ENCODE measurements around the gene GAS1.

- TF ChIP-seq, protein P1, sequence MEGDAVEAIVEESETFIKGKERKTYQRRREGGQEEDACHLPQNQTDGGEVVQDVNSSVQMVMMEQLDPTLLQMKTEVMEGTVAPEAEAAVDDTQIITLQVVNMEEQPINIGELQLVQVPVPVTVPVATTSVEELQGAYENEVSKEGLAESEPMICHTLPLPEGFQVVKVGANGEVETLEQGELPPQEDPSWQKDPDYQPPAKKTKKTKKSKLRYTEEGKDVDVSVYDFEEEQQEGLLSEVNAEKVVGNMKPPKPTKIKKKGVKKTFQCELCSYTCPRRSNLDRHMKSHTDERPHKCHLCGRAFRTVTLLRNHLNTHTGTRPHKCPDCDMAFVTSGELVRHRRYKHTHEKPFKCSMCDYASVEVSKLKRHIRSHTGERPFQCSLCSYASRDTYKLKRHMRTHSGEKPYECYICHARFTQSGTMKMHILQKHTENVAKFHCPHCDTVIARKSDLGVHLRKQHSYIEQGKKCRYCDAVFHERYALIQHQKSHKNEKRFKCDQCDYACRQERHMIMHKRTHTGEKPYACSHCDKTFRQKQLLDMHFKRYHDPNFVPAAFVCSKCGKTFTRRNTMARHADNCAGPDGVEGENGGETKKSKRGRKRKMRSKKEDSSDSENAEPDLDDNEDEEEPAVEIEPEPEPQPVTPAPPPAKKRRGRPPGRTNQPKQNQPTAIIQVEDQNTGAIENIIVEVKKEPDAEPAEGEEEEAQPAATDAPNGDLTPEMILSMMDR (conservative IDR thresholded peaks at IDR 0.05 in 1 of 2, IDR thresholded peaks at IDR 0.05 in 1 of 2; ENCODE audit: extremely low read depth in 1 of 2, insufficient read depth in 1 of 2, low read depth in 1 of 2, low read length in 2 of 2): no peak
- TF ChIP-seq EZH2 (IDR thresholded peaks at IDR 0.05; ENCODE audit: borderline replicate concordance, low read length): no peak
Observed at GRCh38 chr9:86955042-86955441, 7.7 kb upstream of the GAS1 start.

Data from mammary epithelial cell (primary cell).